Loucy (cell line): ENCODE data around the gene GATD1.

Experiments
- EZH2phosphoT487 ChIP-seq: fragments of 200-600 bp; IDR thresholded peaks from 2 replicates; pipeline ENCODE4 v1.6.1; 2018; ENCODE audit warnings: antibody characterized with exemption, mild to moderate bottlenecking, moderate library complexity, borderline replicate concordance
- TF ChIP-seq, protein P1 (sequence below): fragments of 200-600 bp; sonication (generic); conservative IDR thresholded peaks from 2 replicates; pipeline ENCODE4 v1.5.1; 2014; ENCODE audit warnings: mild to moderate bottlenecking, antibody characterized with exemption, low read length

DNA sequence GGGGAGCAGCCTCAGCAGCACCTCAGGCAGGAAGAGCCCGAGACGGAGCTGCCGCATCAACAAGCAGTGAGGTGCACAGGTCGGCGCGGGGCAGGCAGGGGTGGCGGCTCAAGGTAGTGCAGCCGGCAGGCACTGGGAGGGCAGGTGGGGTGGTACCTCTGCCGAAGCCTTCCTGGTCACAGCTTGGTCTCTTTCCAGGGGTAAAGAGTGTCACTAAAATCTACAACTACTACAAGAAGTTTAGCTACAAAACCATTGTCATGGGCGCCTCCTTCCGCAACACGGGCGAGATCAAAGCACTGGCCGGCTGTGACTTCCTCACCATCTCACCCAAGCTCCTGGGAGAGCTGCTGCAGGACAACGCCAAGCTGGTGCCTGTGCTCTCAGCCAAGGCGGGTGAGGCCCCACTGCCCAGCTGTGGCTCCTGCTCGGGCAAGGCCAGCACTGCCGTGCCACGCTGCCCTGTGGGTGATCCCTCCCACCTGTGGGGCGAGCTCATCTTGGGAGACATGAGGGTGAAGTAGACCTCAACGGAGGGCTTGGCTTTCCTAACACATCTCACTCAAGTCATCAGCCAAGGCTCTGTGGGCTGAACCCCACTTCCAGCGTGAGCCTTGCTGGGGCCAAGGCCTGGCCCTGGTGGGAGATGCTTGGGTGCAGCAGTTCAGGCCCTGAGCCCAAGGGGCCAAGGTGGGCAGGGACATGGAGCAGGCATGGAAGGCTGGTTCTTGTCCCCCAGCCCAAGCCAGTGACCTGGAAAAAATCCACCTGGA lies 13.6 kb downstream of the GATD1 start:
- TF ChIP-seq, protein P1, sequence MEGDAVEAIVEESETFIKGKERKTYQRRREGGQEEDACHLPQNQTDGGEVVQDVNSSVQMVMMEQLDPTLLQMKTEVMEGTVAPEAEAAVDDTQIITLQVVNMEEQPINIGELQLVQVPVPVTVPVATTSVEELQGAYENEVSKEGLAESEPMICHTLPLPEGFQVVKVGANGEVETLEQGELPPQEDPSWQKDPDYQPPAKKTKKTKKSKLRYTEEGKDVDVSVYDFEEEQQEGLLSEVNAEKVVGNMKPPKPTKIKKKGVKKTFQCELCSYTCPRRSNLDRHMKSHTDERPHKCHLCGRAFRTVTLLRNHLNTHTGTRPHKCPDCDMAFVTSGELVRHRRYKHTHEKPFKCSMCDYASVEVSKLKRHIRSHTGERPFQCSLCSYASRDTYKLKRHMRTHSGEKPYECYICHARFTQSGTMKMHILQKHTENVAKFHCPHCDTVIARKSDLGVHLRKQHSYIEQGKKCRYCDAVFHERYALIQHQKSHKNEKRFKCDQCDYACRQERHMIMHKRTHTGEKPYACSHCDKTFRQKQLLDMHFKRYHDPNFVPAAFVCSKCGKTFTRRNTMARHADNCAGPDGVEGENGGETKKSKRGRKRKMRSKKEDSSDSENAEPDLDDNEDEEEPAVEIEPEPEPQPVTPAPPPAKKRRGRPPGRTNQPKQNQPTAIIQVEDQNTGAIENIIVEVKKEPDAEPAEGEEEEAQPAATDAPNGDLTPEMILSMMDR: no peak
- no peak for TF ChIP-seq EZH2phosphoT487
